Lower leg skin (tissue), 4 donors: ENCODE measurements around the gene CCL17. TPM values are rescaled to one million over a fixed set of nuclear protein-coding genes. Genes with fewer than 3 reads are reported as not detected.
"Not testable (repeated sequence)": the region's sequence is repeated elsewhere in the genome, so short reads cannot be mapped to it uniquely, and the experiment has no call there.

Experiments used
- DNase-seq, 2 donors: peaks; one replicate each; pipeline ENCODE4 v3.0.0-alpha.2; 2019; ENCODE audit warnings: low spot score in 2 of 2
- H3K4me3 ChIP-seq: fragments of 200-600 bp; sonication (generic); 2 replicates; pipeline ENCODE4 v1.5.1; 2017; ENCODE audit warnings: mild to moderate bottlenecking, low read depth; ENCODE audit not compliant: poor library complexity, severe bottlenecking
- POLR2A ChIP-seq, 2 donors: fragments of 450-650 bp; IDR thresholded peaks; one replicate each; pipeline ENCODE4 v1.6.1; 2016 to 2017; ENCODE audit warnings: antibody characterized with exemption in 2 of 2, mild to moderate bottlenecking in 1 of 2, moderate library complexity in 1 of 2
- WGBS, 2 donors: methylation state at CpG; one replicate each; pipeline ENCODE4 v1.1.5; 2018; 5-methylcytosine and 5-hydroxymethylcytosine counted together
- intact Hi-C: fragments of 100-400 bp; cut with DNase I; formaldehyde crosslinking; loops from one replicate; pipeline ENCODE4 v1.15.0; 2023; ENCODE audit warnings: low total_unique reads
- total RNA-seq, 4 donors: library from RNA; depleted of rRNA; stranded (reverse); fragments of >200 nt; gene quantifications; one replicate each; pipeline ENCODE4 v1.1.0, GENCODE V29; 2016
- TF ChIP-seq, protein P1 (sequence below), 3 donors: fragments of 450-650 bp; IDR thresholded peaks; one replicate each; pipeline ENCODE4 v1.5.1; 2016; ENCODE audit warnings: antibody characterized with exemption in 3 of 3, mild to moderate bottlenecking in 3 of 3, moderate library complexity in 2 of 3

The CCL17 gene
- total RNA-seq, 4 donors from 2014 or later, result 1.1 TPM; not detected in 3

DNA sequence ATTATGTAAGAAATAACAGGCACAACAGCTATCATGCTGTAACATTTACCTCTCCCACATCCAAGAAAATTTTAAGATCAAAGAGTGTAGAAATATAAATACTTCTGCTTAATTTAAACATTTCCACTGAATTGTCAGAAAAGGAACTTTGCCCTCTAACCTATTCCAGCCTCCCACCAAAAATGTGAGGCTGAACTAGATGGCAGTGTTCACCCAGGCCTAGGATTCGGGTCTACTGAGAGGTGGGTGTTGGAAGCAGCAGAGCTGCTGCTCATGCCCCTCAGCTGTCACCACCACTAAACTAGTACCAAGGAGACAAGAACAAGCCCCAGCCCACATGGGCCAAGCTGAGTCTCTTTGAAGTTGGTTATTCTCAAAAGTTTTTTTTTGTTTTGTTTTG, 31.3 kb downstream of the CCL17 start:
- H3K4me3 ChIP-seq, result no peak overlapping the region
- intact Hi-C loops, result no loop called here
- 89 to 93% methylated on average over 1 of the region's 1 CpG for WGBS, 2 donors
- no peak for DNase-seq
- no peak for TF ChIP-seq POLR2A (IDR thresholded peaks at IDR 0.05)
- TF ChIP-seq, protein P1, sequence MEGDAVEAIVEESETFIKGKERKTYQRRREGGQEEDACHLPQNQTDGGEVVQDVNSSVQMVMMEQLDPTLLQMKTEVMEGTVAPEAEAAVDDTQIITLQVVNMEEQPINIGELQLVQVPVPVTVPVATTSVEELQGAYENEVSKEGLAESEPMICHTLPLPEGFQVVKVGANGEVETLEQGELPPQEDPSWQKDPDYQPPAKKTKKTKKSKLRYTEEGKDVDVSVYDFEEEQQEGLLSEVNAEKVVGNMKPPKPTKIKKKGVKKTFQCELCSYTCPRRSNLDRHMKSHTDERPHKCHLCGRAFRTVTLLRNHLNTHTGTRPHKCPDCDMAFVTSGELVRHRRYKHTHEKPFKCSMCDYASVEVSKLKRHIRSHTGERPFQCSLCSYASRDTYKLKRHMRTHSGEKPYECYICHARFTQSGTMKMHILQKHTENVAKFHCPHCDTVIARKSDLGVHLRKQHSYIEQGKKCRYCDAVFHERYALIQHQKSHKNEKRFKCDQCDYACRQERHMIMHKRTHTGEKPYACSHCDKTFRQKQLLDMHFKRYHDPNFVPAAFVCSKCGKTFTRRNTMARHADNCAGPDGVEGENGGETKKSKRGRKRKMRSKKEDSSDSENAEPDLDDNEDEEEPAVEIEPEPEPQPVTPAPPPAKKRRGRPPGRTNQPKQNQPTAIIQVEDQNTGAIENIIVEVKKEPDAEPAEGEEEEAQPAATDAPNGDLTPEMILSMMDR (IDR thresholded peaks at IDR 0.05), result no peak

DNA sequence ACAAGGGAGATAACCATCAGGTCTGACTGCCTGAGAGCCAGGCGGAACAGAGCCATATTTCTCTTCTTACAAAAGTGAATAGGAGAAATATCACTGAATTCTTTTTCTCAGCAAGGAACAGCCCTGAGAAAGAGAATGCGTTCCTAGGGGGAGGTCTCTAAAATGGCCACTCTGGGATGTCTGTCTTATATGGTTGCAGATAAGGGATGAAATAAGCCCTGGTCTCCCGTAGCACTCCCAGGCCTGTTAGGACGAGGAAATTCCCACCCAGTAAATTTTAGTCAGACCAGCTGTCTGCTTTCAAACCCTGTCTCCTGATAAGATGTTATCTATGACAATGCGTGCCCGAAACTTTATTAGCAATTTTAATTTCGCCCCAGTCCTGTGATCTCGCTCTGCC, 35.4 kb downstream of the CCL17 start:
- DNase-seq, intact Hi-C loops, H3K4me3 ChIP-seq: not testable (repeated sequence)
- WGBS, 2 donors, result 95 to 98% methylated on average over 8 of the region's 8 CpGs

DNA sequence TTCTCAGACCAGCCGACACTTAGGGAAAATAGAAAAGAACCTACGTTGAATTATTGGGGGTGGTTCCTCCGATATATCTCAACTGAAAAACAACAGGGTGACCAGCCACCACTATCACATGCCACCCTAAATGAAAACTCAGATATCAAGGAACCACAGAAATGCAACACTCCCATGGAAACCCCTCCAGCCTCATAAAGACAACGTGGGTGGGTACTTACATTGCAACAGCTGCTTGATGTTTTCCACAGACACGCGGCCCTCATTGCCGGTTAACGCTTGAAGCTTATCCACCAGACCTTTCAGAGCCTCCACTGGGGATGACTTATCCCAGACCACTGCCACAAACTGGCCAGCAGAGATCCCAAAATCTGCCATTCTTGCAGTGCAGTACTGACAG, 36.0 kb downstream of the CCL17 start:
- intact Hi-C loops, DNase-seq, H3K4me3 ChIP-seq: not testable (repeated sequence)
- WGBS, 2 donors, result 97 to 99% methylated on average over 8 of the region's 8 CpGs

DNA sequence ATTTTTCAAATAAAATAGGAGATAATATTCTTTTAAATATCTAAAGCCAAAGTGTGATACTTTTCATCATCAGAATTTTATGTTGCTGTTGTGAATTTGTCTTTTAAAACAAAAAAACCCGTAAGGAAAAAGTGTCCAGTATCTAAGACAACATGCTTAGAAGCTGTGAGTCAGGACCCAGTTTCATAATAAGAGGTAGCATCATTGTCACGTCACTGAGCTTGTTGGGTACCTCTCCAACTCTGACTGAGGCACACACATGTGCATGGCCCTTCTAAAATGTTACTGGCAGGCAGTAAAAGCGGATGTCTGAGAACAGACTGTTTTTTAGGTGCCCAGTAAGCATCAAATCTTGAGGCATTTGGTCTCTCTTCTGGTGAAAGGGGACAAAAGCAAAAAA, 40.1 kb downstream of the CCL17 start:
- H3K4me3 ChIP-seq, result no peak overlapping the region
- WGBS, 2 donors, result 62 to 68% methylated on average over 3 of the region's 3 CpGs
- no peak for TF ChIP-seq POLR2A (IDR thresholded peaks at IDR 0.05)
- TF ChIP-seq, protein P1 (IDR thresholded peaks at IDR 0.05), result no peak
- no peak for DNase-seq
- intact Hi-C loops, result no loop called here

DNA sequence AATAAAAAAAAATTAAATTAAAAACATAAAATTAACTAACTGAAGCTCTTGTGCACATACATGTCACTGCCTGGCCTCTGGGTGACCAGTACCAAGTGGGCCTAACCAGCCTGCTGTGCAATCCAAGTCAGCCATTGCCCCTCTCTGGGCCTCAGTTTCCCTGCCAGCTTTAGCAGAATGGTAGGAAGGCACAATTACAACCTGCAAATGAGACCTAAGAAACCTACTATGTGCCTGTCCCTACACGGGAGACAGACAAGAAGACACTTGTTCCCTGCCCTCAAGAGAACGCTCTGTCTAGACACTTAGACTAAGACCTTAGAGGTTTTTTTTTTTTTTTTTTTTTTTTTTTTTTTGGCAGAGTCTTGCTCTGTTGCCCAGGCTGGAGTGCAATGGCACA, 40.9 kb downstream of the CCL17 start:
- no peak overlapping the region for H3K4me3 ChIP-seq
- intact Hi-C loops, result no loop called here
- DNase-seq, result no peak
- 92 to 93% methylated on average over 2 of the region's 2 CpGs for WGBS, 2 donors
- TF ChIP-seq POLR2A (IDR thresholded peaks at IDR 0.05), result no peak
- TF ChIP-seq, protein P1 (IDR thresholded peaks at IDR 0.05), result no peak

DNA sequence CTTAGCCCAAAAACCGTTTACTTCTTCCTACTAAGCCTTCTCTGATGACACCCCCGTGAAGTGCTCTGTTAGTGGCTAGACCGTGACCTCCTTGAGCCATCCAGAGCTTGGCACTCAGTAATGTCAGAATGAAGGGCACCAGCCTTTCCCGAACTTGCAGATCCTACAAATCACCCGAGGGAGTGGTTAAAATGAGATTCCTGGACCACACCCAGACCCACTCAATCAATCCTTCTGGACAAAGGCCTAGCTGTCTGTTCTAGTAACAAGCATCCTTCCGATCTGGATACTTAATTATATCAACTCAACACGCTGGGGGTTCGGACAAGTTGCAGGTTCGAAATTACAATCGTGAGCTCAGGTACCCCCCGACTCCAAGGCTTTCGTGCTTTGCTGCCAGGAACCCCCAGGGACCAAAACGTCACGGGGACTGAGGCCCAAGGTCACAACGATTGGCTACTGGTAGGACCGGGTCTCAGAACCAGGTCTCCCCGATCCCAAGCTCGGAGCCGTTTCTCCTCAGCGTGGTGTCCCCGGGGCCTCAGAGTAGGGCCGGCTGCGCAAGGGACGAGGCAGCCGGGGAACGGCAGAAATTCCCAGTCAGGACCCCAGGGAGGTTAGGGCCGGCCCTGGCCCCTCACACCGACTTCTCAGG, 42.1 kb downstream of the CCL17 start:
- peak in 1 of 2 donors; percentile 88 for DNase-seq
- intact Hi-C loops, result no loop called here
- WGBS, 2 donors, result 2% methylated on average over 20 to 28 of the region's 28 CpGs
- H3K4me3 ChIP-seq, result peak overlapping the region; percentile 94
- TF ChIP-seq, protein P1 (IDR thresholded peaks at IDR 0.05), result no peak
- TF ChIP-seq POLR2A (IDR thresholded peaks at IDR 0.05), result no peak
